HepG2 (cell line): ENCODE data around the gene RRP9. TPM values are rescaled to one million over a fixed set of nuclear protein-coding genes. Genes with fewer than 3 reads are reported as not detected.

Experiments used
- ELF3 ChIP-seq: IDR thresholded peaks from 2 replicates; pipeline ENCODE4 v1.6.1; 2016; ENCODE audit warnings: missing genetic modification reagents, missing compliant biosample characterization
- FOSL2 ChIP-seq: sonication (generic); formaldehyde crosslinking; IDR thresholded peaks from 2 replicates; pipeline ENCODE4 v1.4.0; 2020; ENCODE audit warnings: missing genetic modification reagents
- NR0B2 ChIP-seq: sonication (generic); formaldehyde crosslinking; IDR thresholded peaks from 2 replicates; pipeline ENCODE4 v1.4.0; 2020; ENCODE audit warnings: mild to moderate bottlenecking, missing genetic modification reagents
- NR2F2 ChIP-seq: IDR thresholded peaks from 2 replicates; pipeline ENCODE4 v1.6.1; 2012; ENCODE audit warnings: low read depth, inconsistent platforms, borderline replicate concordance
- SAP130 ChIP-seq: IDR thresholded peaks from 2 replicates; pipeline ENCODE4 v1.6.1; 2016; ENCODE audit warnings: low read depth
- ZC3H4 ChIP-seq: sonication (generic); formaldehyde crosslinking; IDR thresholded peaks from 2 replicates; pipeline ENCODE4 v1.4.0; 2020; ENCODE audit warnings: missing genetic modification reagents, borderline replicate concordance
- ZFP36 ChIP-seq: fragments of 150-350 bp; IDR thresholded peaks from 2 replicates; pipeline ENCODE4 v1.6.1; 2018; ENCODE audit warnings: borderline replicate concordance, low read length, low read depth; ENCODE audit not compliant: partially characterized antibody
- ZMYM4 ChIP-seq: sonication (generic); formaldehyde crosslinking; IDR thresholded peaks from 2 replicates; pipeline ENCODE4 v1.8.1; 2023; ENCODE audit warnings: mild to moderate bottlenecking, missing genetic modification reagents
- ZNF281 ChIP-seq: sonication (generic); formaldehyde crosslinking; IDR thresholded peaks from 2 replicates; pipeline ENCODE4 v1.4.0; 2020; ENCODE audit warnings: missing genetic modification reagents, borderline replicate concordance
- ZNF407 ChIP-seq: sonication (generic); formaldehyde crosslinking; IDR thresholded peaks from one replicate; pipeline ENCODE4 v1.5.1; 2020; ENCODE audit warnings: mild to moderate bottlenecking, missing genetic modification reagents; ENCODE audit errors: not compliant biosample characterization
- ZNF44 ChIP-seq: sonication (generic); formaldehyde crosslinking; IDR thresholded peaks from 2 replicates; pipeline ENCODE4 v1.5.1; 2020; ENCODE audit warnings: mild to moderate bottlenecking, missing genetic modification reagents
- ZNF564 ChIP-seq: sonication (generic); formaldehyde crosslinking; IDR thresholded peaks from 2 replicates; pipeline ENCODE4 v1.8.1; 2023; ENCODE audit warnings: mild to moderate bottlenecking, missing genetic modification reagents
- ZUFSP ChIP-seq: sonication (generic); formaldehyde crosslinking; IDR thresholded peaks from 2 replicates; pipeline ENCODE4 v1.9.0; 2021; ENCODE audit warnings: missing genetic modification reagents, mild to moderate bottlenecking, borderline replicate concordance
- polyA plus RNA-seq, 8 experiments: library from polyadenylated mRNA; depleted of rRNA in 3 of 8; stranded (reverse) in 7 of 8; unstranded in 1 of 8; fragments of >200 nt; fragmentation: Illumina TruSeq in 4 of 8; extraction: Trizol in 4 of 8; gene quantifications; 2 replicates each; pipeline versions ENCODE4 v1.2.1 to v1.2.3, GENCODE V29; 2011 to 2016; ENCODE audit warnings: low read depth in 4 of 8, missing spikeins in 1 of 8, mixed read lengths in 1 of 8; ENCODE audit not compliant: insufficient read depth in 1 of 8
- total RNA-seq, 5 experiments: library from RNA; depleted of rRNA; stranded (reverse); fragments of >200 nt; fragmentation: Illumina TruSeq; extraction: Trizol; gene quantifications; 2 replicates each; pipeline ENCODE4 v1.2.3, GENCODE V29; 2016; ENCODE audit warnings: low read depth in 1 of 5

Gene RRP9
- total and polyA plus RNA-seq, 2 of the 13 experiments (the other 11 are each of a cell fraction or from before 2014, with no cell fraction given), result 14.8 to 44.0 TPM

GRCh38 chr3:51974963-51975851 lies 33.5 kb upstream of the RRP9 start, which contains the start of gene ABHD14A (continued):
- TF ChIP-seq ZNF407 (CRISPR knock-in tag) (no peak), ZFP36 (no peak), ZNF564 (CRISPR knock-in tag) (peak; percentile 53; the same call in 1 of the 2 replicates), NR2F2 (no peak), NR0B2 (CRISPR knock-in tag) (peak; percentile 38; the same call in 1 of the 2 replicates), ZNF281 (CRISPR knock-in tag) (peak; percentile 17; the same call in 1 of the 2 replicates), ZUFSP (CRISPR knock-in tag) (no peak), ZC3H4 (CRISPR knock-in tag) (0 out of 2 replicates have a peak, but pooled peaks have one; percentile 22), SAP130 (CRISPR knock-in tag) (peak; percentile 68), ZNF44 (CRISPR knock-in tag) (no peak), ELF3 (CRISPR knock-in tag) (peak; percentile 26; the same call in 1 of the 2 replicates), ZMYM4 (no peak; the same call in 1 of the 2 replicates), FOSL2 (CRISPR knock-in tag) (no peak)
